ENCODE results near the gene CXCL3. TPM values are rescaled to one million over a fixed set of nuclear protein-coding genes. Genes with fewer than 3 reads are reported as not detected.
A peak's percentile ranks its signal among the peaks of the same experiment; 100 is the strongest.

The CXCL3 gene
- total and polyA plus RNA-seq, 9 of the 15 experiments (the other 6 are each of a cell fraction or from before 2014, with no cell fraction given): 2.3 to 8.9 (median 6.1) TPM

DNA sequence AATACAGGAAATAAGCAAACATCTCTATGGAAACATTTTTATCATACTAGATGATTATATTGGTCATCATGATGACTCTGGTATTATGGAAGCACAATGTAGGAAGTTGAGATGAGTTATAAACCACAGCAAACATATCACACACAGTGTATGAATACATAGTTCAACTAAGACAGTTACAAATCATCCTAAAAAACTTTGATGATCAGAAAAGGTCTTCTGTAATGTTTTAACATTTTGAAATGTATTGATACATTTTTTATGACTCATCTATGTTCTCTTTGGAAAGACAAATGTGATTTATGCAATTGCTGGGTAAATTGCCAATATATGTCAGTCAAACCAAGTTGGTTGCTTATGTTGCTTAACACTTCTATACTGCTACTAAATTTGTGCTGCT lies 4.8 kb downstream of the CXCL3 start:
- ATAC-seq: no peak
- Histone ChIP-seq H3K9me3 (replicated peaks; ENCODE audit: control insufficient read depth, insufficient read depth, low read depth, low read length) (no peaks in the 10 kb centered on the region), H2AFZ (ENCODE audit: low read depth, low read length) (no peak overlapping the region), H3K27ac (ENCODE audit: extremely low read depth, low read depth, low read length) (no peak overlapping the region), H4K20me1 (replicated peaks; ENCODE audit: control insufficient read depth, insufficient read depth, low read length) (no peaks in the 10 kb centered on the region), H3K9me1 (ENCODE audit: control insufficient read depth, insufficient read depth, low read length) (no peaks in the 10 kb centered on the region), H3K4me1 (replicated peaks in 1 of 2; ENCODE audit: control insufficient read depth in 2 of 2, insufficient read depth in 2 of 2, low read length in 2 of 2) (peaks cover 3 to 8% of the 10 kb centered on the region in 2 experiments; a peak in 3 of 5 replicates), H3K36me3 (ENCODE audit: control insufficient read depth, insufficient read depth, low read length) (peaks cover 3% of the 10 kb centered on the region; the same call in 1 of the 3 replicates), H3K27me3 (ENCODE audit: control insufficient read depth in 2 of 2, insufficient read depth in 2 of 2, low read length in 2 of 2) (no peaks in the 10 kb centered on the region), H3K4me2 (ENCODE audit: insufficient read depth, low read length) (no peak overlapping the region), H3K79me2 (ENCODE audit: control insufficient read depth, insufficient read depth, low read length) (peaks cover 15% of the 10 kb centered on the region), H3K4me3 (no peak overlapping the region), H3K9ac (ENCODE audit: insufficient read depth in 1 of 2, low read depth in 2 of 2, low read length in 2 of 2) (no peak overlapping the region)
- intact Hi-C loops (cut with micrococcal nuclease): loop anchor here (10.0 kb wide), 1 partner anchor 309 kb away; no protein-coding TSS in a partner anchor
- no peak for DNase-seq (ENCODE audit: extremely low read depth in 1 of 4, low spot score in 3 of 4)
- CTCF ChIA-PET (ENCODE audit: low intra/inter-chr PET ratio): no interaction called here
- BruUV-seq (replicated peaks): no TSS peak
- POLR2A ChIA-PET: no interaction called here
- in situ Hi-C loops (cut with MboI): loop anchor here (10.0 kb wide), 2 partner anchors 309 to 369 kb away; no protein-coding TSS in a partner anchor
- no peak for TF ChIP-seq CEBPG (CRISPR knock-in tag; IDR thresholded peaks at IDR 0.05)
- TF ChIP-seq CEBPG (tag; conservative IDR thresholded peaks at IDR 0.05 in 1 of 2, IDR thresholded peaks at IDR 0.05 in 1 of 2): 0 out of 4 replicates have a peak, but pooled peaks of 1 of the 2 experiments have one; percentile 33
- TF ChIP-seq JUNB (CRISPR knock-in tag; conservative IDR thresholded peaks at IDR 0.05): no peak
- TF ChIP-seq, protein P1, sequence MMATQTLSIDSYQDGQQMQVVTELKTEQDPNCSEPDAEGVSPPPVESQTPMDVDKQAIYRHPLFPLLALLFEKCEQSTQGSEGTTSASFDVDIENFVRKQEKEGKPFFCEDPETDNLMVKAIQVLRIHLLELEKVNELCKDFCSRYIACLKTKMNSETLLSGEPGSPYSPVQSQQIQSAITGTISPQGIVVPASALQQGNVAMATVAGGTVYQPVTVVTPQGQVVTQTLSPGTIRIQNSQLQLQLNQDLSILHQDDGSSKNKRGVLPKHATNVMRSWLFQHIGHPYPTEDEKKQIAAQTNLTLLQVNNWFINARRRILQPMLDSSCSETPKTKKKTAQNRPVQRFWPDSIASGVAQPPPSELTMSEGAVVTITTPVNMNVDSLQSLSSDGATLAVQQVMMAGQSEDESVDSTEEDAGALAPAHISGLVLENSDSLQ (IDR thresholded peaks at IDR 0.05): 0 out of 2 replicates have a peak, but pooled peaks have one; percentile 19
- FAIRE-seq: no peak

DNA sequence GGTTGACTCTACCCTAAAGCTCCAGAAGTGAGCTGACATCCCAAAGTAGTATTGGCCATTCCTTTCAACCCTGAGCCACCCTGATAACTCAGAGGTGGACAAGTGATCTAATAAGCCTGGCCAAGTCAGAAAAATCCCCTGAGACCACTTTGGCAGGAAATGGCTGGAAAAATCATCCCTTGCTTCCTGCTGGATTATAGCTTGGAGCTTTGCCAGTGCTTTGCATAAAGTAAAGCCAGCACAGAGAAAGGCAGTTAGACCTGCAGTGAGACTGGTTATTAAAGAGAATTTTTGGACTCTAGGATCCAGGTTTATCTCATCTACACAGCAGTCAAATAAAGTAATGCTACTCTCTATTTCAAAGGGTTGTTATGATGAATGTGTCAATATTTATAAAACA lies 6.4 kb downstream of the CXCL3 start:
- Histone ChIP-seq H3K27ac (ENCODE audit: extremely low read depth, low read depth, low read length) (no peak overlapping the region), H3K9me1 (ENCODE audit: control insufficient read depth, insufficient read depth, low read length) (no peaks in the 10 kb centered on the region), H3K9me3 (replicated peaks; ENCODE audit: control insufficient read depth, insufficient read depth, low read depth, low read length) (no peaks in the 10 kb centered on the region), H3K9ac (ENCODE audit: insufficient read depth in 1 of 2, low read depth in 2 of 2, low read length in 2 of 2) (no peak overlapping the region), H3K27me3 (ENCODE audit: control insufficient read depth in 2 of 2, insufficient read depth in 2 of 2, low read length in 2 of 2) (no peaks in the 10 kb centered on the region), H3K36me3 (ENCODE audit: control insufficient read depth, insufficient read depth, low read length) (peaks cover 2% of the 10 kb centered on the region; the same call in 1 of the 3 replicates), H2AFZ (ENCODE audit: low read depth, low read length) (peak overlapping the region; percentile 11; the same call in 1 of the 2 replicates), H3K4me3 (no peak overlapping the region), H3K79me2 (ENCODE audit: control insufficient read depth, insufficient read depth, low read length) (peaks cover 4% of the 10 kb centered on the region), H3K4me1 (replicated peaks in 1 of 2; ENCODE audit: control insufficient read depth in 2 of 2, insufficient read depth in 2 of 2, low read length in 2 of 2) (peaks cover 0 to 4% of the 10 kb centered on the region in 2 experiments; a peak in 2 of 5 replicates), H4K20me1 (replicated peaks; ENCODE audit: control insufficient read depth, insufficient read depth, low read length) (no peaks in the 10 kb centered on the region), H3K4me2 (ENCODE audit: insufficient read depth, low read length) (no peak overlapping the region)
- CTCF ChIA-PET (ENCODE audit: low intra/inter-chr PET ratio): no interaction called here
- ATAC-seq (peak; percentile 54), DNase-seq (ENCODE audit: extremely low read depth in 1 of 4, low spot score in 3 of 4) (no peak), FAIRE-seq (no peak)
- intact Hi-C loops (cut with micrococcal nuclease): loop anchor here (10.0 kb wide), 1 partner anchor 307 kb away; no protein-coding TSS in a partner anchor
- TF ChIP-seq NFIC (IDR thresholded peaks at IDR 0.05) (peak; percentile 40), CHD2 (IDR thresholded peaks at IDR 0.05; ENCODE audit: low read depth, low read length) (no peak)
- in situ Hi-C loops (cut with MboI): loop anchor here (10.0 kb wide), 2 partner anchors 307 to 367 kb away; no protein-coding TSS in a partner anchor
- POLR2A ChIA-PET: interaction anchor here (0.6 kb wide), 1 partner anchor 408 kb away, joined by 3 read pairs; no protein-coding TSS in a partner anchor
- no TSS peak for BruUV-seq (replicated peaks)

All from K562 (cell line).